ENCODE data around the gene TACC2. TPM values are rescaled to one million over a fixed set of nuclear protein-coding genes. Genes with fewer than 3 reads are reported as not detected.

TACC2 gene
- total and polyA plus RNA-seq, 2 experiments from 2014 or later = 75.7 to 98.0 TPM

DNA sequence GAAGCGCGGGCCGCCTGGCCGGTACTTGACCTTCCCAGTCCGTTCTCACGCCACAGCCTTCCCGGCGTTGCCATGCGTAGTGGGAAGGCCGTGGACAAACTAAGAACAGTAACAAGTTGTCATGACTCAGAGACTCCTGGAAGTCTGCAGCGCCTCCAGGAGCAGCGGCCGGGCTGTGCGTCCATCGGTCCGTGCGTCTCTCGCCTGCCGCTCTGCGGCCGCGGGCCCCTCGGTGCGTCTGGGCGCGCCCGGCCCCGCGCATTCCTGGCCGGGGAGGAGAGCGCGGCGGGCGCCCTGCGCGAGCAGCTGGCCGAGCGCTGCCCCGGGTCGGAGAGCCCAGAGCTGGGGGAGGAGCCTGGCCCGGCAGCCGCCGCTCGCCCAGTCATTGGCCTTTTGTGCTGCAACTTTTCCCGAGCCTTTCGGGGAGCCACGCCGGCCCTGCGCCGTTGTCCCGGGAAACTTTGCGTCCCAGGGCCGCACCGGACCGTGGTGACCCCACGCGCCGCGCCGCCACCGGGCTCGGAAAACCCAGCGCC is 123.7 kb downstream of the TACC2 start:
- H3K27ac ChIP-seq = peak overlapping the region; percentile 96
- peak overlapping the region; percentile 56 for H3K4me3 ChIP-seq
- TF ChIP-seq, protein P1, sequence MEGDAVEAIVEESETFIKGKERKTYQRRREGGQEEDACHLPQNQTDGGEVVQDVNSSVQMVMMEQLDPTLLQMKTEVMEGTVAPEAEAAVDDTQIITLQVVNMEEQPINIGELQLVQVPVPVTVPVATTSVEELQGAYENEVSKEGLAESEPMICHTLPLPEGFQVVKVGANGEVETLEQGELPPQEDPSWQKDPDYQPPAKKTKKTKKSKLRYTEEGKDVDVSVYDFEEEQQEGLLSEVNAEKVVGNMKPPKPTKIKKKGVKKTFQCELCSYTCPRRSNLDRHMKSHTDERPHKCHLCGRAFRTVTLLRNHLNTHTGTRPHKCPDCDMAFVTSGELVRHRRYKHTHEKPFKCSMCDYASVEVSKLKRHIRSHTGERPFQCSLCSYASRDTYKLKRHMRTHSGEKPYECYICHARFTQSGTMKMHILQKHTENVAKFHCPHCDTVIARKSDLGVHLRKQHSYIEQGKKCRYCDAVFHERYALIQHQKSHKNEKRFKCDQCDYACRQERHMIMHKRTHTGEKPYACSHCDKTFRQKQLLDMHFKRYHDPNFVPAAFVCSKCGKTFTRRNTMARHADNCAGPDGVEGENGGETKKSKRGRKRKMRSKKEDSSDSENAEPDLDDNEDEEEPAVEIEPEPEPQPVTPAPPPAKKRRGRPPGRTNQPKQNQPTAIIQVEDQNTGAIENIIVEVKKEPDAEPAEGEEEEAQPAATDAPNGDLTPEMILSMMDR (IDR thresholded peaks at IDR 0.05; ENCODE audit: low read depth, low read length) = peak; percentile 40

DNA sequence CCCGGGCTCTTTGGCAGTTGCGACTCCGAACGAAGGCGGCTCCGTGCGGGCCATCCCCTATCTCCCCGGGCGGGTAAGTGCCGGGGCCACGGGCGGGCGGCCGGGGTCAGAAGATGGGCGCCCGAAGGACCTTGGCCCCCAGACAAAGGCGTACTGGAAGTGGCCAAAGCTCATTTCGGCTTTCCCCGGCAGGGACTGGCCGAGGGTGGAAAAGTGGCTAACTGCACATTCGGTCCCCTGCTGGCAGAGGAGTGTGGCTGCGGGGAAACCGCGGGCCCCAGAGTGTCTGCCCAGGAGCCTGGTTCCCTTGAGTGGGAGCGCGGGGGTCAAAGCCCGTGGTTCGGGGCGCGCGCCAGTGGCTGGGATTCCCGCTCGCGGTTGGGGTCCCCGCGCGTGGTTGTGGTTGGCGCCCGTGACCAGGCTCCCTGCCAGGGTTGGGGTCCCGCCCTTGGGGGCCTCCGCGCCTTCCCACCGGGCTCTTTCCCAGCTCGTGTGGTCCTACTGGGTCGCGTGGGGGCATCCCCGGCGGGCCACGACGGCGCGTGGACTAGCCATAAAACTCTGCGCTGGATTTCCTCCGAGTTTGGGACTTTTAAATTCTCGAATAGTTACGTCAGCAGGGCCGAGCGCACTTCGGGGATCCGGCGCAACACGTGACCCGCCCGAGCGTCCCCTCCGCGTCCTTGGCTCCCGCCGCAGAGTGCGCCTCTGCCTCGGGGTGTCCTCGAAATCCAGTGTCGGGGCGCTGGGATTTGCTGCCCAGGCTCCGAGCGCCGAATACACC is 124.4 kb downstream of the TACC2 start:
- no peaks in the 10 kb centered on the region for H3K36me3 ChIP-seq
- TF ChIP-seq, protein P1 (IDR thresholded peaks at IDR 0.05; ENCODE audit: low read depth, low read length) = peak; percentile 65
- H3K27me3 ChIP-seq = no peaks in the 10 kb centered on the region
- peak overlapping the region; percentile 96 for H3K27ac ChIP-seq
- peaks cover 46% of the 10 kb centered on the region for H3K4me1 ChIP-seq (ENCODE audit: low read depth)
- H3K9me3 ChIP-seq (ENCODE audit: low read depth) = no peaks in the 10 kb centered on the region
- peak overlapping the region; percentile 56 for H3K4me3 ChIP-seq
- DNase-seq (ENCODE audit: low read depth in 1 of 2, low spot score in 1 of 2) = peak; percentile 74 to 80

More for the DNA sequence above, 123.7 kb downstream of the TACC2 start:
- DNase-seq (ENCODE audit: low read depth in 1 of 2, low spot score in 1 of 2) = peak; percentile 92 to 97
- Histone ChIP-seq H3K27me3 (no peaks in the 10 kb centered on the region), H3K36me3 (no peaks in the 10 kb centered on the region), H3K4me1 (ENCODE audit: low read depth) (peaks cover 44% of the 10 kb centered on the region), H3K9me3 (ENCODE audit: low read depth) (no peaks in the 10 kb centered on the region)

DNA sequence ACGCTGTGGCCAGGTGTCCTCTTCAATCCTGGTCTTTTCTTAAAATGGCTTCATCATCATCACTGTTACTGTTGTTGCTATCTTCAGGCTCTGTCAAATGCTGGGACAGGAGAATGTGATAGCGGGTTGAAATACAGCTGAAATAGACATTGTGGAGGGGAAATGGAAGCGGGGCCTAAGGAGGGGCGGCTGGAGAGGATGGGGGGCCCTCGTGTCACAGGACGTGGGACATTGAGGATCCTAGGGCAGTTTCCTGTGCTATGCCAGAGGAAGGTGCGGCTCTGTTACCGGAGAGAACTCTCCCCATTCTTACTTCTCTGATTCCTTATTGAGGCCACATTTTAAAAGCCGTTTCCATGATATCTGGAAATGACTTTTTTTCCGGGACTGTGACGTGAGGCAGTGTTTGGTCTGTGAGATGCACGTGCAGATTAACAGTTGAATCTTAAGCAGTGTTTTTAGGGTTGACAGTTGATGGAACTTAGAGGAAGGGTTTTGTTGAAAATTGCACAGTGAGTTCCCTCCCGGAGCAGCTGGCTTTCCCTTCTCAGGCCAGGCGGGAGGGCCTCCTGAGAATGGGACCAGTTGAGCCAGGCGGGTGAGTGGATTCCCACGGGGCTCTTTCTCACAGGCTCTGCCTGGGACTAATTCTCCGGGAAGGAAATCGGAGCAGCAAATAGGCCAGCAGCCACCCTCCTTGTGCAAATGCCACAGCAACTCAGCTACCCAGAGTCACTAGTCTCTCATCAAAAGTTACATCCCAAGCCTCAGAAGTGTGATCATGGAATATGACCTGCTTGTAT is 125.2 kb downstream of the TACC2 start:
- TF ChIP-seq, protein P1 (IDR thresholded peaks at IDR 0.05; ENCODE audit: low read depth, low read length) = no peak
- Histone ChIP-seq H3K27ac (peak overlapping the region; percentile 96), H3K4me1 (ENCODE audit: low read depth) (peaks cover 54% of the 10 kb centered on the region), H3K4me3 (peak overlapping the region; percentile 56), H3K27me3 (no peaks in the 10 kb centered on the region), H3K9me3 (ENCODE audit: low read depth) (no peaks in the 10 kb centered on the region), H3K36me3 (no peaks in the 10 kb centered on the region)
- no peak for DNase-seq (ENCODE audit: low read depth in 1 of 2, low spot score in 1 of 2)

DNA sequence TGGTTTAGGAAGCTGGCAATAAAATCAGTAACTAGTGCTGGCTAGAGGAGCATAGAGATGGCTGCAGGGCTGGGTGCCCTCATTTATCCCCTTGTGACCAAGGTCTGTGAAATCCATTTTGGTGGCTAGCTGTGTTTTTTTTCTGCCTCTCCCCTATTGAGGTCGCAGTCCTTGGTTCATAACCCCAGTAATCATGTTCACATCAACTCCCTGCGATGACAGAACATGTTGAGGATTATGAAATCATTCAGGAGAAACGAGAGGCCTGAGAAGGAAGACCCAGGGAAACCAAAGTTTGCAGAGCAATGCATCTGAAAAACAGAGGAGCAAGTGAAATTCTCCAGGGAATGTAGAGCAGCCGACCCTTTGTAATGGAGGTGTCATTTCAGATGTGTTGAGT is 126.9 kb downstream of the TACC2 start:
- Histone ChIP-seq H3K4me1 (ENCODE audit: low read depth) (peaks cover 55% of the 10 kb centered on the region), H3K9me3 (ENCODE audit: low read depth) (no peaks in the 10 kb centered on the region), H3K4me3 (no peak overlapping the region), H3K36me3 (no peaks in the 10 kb centered on the region), H3K27me3 (no peaks in the 10 kb centered on the region), H3K27ac (peak overlapping the region; percentile 96)
- DNase-seq (ENCODE audit: low read depth in 1 of 2, low spot score in 1 of 2) = no peak
- TF ChIP-seq, protein P1 (IDR thresholded peaks at IDR 0.05; ENCODE audit: low read depth, low read length) = no peak

DNA sequence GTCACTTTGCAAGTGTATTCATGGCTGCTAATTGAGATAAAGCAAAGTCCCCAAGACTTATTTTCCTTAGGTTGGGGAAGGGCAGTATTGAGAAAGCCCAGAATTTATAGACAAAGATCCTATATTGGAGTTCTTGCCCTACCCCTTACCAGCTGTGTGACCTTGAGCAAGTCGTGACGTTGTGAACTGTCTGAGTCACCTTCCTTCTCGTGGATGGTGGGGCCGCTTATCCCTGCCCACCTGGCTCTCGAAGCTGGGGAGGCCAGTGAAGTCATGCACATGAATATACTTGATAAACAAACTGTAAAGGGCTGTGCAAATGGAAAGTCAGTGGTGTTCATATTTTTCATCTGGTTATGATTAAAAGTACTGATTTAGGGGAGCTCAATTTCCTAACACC is 127.4 kb downstream of the TACC2 start:
- H3K4me1 ChIP-seq (ENCODE audit: low read depth) = peaks cover 55% of the 10 kb centered on the region
- H3K27me3 ChIP-seq = no peaks in the 10 kb centered on the region
- no peaks in the 10 kb centered on the region for H3K9me3 ChIP-seq (ENCODE audit: low read depth)
- peak overlapping the region; percentile 96 for H3K27ac ChIP-seq
- peak in 1 of 2 donors; percentile 27 for DNase-seq (ENCODE audit: low read depth in 1 of 2, low spot score in 1 of 2)
- H3K36me3 ChIP-seq = peaks cover 1% of the 10 kb centered on the region
- TF ChIP-seq, protein P1 (IDR thresholded peaks at IDR 0.05; ENCODE audit: low read depth, low read length) = no peak
- H3K4me3 ChIP-seq = no peak overlapping the region

All from cardiac muscle cell (in vitro differentiated cells and primary cell).